Fibroblast of lung (primary cell): ENCODE measurements around the gene EHMT1. TPM values are rescaled to one million over a fixed set of nuclear protein-coding genes. Genes with fewer than 3 reads are reported as not detected.

Source experiments
- DNase-seq, 2 donors: peaks; one replicate each; pipeline versions ENCODE4 v3.0.0 to v3.0.0-alpha.2; 2010; ENCODE audit warnings: low read depth in 2 of 2
- H2AFZ ChIP-seq: 2 replicates; pipeline ENCODE4 v1.5.1; 2012; ENCODE audit warnings: low read length, control low read depth, inconsistent platforms
- H3K27ac ChIP-seq: 2 replicates; pipeline ENCODE4 v1.5.1; 2011; ENCODE audit warnings: low read length, control low read depth; ENCODE audit not compliant: insufficient read depth
- H3K27me3 ChIP-seq: 2 replicates; pipeline ENCODE4 v1.5.1; 2011; ENCODE audit warnings: mild to moderate bottlenecking, low read length; ENCODE audit not compliant: control insufficient read depth, insufficient read depth
- H3K36me3 ChIP-seq: 2 replicates; pipeline ENCODE4 v1.5.1; 2011; ENCODE audit warnings: low read length; ENCODE audit not compliant: control insufficient read depth, insufficient read depth
- H3K4me1 ChIP-seq: 2 replicates; pipeline ENCODE4 v1.5.1; 2011; ENCODE audit warnings: low read length; ENCODE audit not compliant: control insufficient read depth, insufficient read depth; ENCODE audit errors: extremely low read depth
- H3K4me2 ChIP-seq: 2 replicates; pipeline ENCODE4 v1.5.1; 2011; ENCODE audit warnings: low read length, control low read depth; ENCODE audit not compliant: insufficient read depth; ENCODE audit errors: extremely low read depth
- H3K4me3 ChIP-seq, 4 experiments: fragments of 200-600 bp in 1 of 4; sonication (generic) in 1 of 4; replicated peaks in 1 of 4; 2 replicates each; pipeline ENCODE4 v1.5.1; 2011 to 2016; ENCODE audit warnings: low read length in 4 of 4, low read depth in 3 of 4, mild to moderate bottlenecking in 3 of 4, control low read depth in 2 of 4, inconsistent platforms in 1 of 4, mixed read lengths in 1 of 4; ENCODE audit not compliant: insufficient read depth in 1 of 4; ENCODE audit errors: control extremely low read depth in 1 of 4
- H3K79me2 ChIP-seq: 2 replicates; pipeline ENCODE4 v1.5.1; 2012; ENCODE audit warnings: mild to moderate bottlenecking, low read length, inconsistent platforms; ENCODE audit not compliant: control insufficient read depth, insufficient read depth
- H3K9ac ChIP-seq: 2 replicates; pipeline ENCODE4 v1.5.1; 2011; ENCODE audit warnings: mild to moderate bottlenecking, low read length, control low read depth; ENCODE audit not compliant: insufficient read depth
- H3K9me3 ChIP-seq: 2 replicates; pipeline ENCODE4 v1.5.1; 2012; ENCODE audit warnings: low read depth, low read length; ENCODE audit not compliant: control insufficient read depth, insufficient read depth
- H4K20me1 ChIP-seq: 2 replicates; pipeline ENCODE4 v1.5.1; 2011; ENCODE audit warnings: low read length; ENCODE audit not compliant: control insufficient read depth, insufficient read depth; ENCODE audit errors: extremely low read depth
- EZH2 ChIP-seq: IDR thresholded peaks from 2 replicates; pipeline ENCODE4 v1.5.1; 2012; ENCODE audit warnings: low read length, control low read depth, mild to moderate bottlenecking; ENCODE audit errors: missing control alignments
- polyA plus RNA-seq, 2 donors: library from polyadenylated mRNA; depleted of rRNA in 1 of 2; stranded (reverse) in 1 of 2; unstranded in 1 of 2; fragments of >200 nt; gene quantifications; 2 replicates each; pipeline ENCODE4 v1.2.1, GENCODE V29; 2011 to 2012; ENCODE audit warnings: missing spikeins in 1 of 2
- total RNA-seq: library from RNA; depleted of rRNA; stranded (reverse); fragments of >200 nt; gene quantifications from 2 replicates; pipeline ENCODE4 v1.2.1, GENCODE V29; 2014
- TF ChIP-seq, protein P1 (sequence below), 2 donors: IDR thresholded peaks in 1 of 2; conservative IDR thresholded peaks in 1 of 2; 1 replicate in 1 of 2; 2 replicates in 1 of 2; pipeline ENCODE4 v1.5.1; 2011 to 2012; ENCODE audit warnings: low read length in 2 of 2, control low read depth in 1 of 2, inconsistent platforms in 1 of 2, low read depth in 1 of 2, mild to moderate bottlenecking in 1 of 2

EHMT1 gene
- total and polyA plus RNA-seq, 2 donors (not counting 1 experiment from before 2014, with no cell fraction given): 22.4 to 48.6 TPM

DNA sequence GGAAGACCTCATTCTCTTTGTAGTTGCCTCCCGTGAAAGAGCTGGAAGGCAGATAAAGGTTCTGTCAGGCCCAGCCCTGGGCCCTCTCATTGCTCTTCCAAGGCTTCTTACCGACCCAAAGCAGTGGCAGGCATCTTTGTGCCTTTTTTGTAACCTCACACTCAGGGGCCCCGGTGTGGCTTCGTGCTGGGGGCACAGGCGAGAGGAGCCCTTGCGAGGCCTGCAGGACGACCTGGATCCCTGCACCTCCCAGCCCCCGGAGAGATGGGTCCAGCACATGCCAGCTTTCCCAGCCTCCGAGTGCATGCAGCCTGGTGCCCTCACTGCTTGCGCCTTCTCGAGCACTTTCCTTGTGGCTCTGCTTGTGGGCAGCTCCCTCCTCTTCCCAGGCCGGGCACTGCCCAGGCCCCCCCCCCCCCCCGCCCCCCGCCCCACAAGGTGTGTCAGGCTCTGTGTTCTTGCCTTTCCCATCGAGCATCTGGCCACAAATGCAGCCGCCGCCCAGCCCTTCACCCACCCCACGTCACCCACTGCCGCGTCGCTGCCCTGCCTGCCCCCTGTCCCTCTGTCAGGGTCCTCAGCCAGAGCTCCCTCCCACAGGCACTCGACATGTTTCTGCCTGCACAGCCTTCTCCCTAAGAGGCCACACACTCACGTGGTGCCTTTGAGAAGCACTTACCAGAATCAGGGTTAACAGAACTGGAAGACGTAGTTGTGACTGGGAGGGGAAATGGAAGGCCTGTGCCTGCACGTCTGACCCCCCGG is 195.0 kb downstream of the EHMT1 start:
- H3K4me1 ChIP-seq: no peaks in the 10 kb centered on the region
- DNase-seq: no peak
- no peak overlapping the region for H3K27ac ChIP-seq
- H3K79me2 ChIP-seq: no peaks in the 10 kb centered on the region
- TF ChIP-seq EZH2: no peak
- TF ChIP-seq, protein P1, sequence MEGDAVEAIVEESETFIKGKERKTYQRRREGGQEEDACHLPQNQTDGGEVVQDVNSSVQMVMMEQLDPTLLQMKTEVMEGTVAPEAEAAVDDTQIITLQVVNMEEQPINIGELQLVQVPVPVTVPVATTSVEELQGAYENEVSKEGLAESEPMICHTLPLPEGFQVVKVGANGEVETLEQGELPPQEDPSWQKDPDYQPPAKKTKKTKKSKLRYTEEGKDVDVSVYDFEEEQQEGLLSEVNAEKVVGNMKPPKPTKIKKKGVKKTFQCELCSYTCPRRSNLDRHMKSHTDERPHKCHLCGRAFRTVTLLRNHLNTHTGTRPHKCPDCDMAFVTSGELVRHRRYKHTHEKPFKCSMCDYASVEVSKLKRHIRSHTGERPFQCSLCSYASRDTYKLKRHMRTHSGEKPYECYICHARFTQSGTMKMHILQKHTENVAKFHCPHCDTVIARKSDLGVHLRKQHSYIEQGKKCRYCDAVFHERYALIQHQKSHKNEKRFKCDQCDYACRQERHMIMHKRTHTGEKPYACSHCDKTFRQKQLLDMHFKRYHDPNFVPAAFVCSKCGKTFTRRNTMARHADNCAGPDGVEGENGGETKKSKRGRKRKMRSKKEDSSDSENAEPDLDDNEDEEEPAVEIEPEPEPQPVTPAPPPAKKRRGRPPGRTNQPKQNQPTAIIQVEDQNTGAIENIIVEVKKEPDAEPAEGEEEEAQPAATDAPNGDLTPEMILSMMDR (conservative IDR thresholded peaks at IDR 0.05 in 1 of 2, IDR thresholded peaks at IDR 0.05 in 1 of 2; ENCODE audit: low read depth in 1 of 2, low read length in 2 of 2): no peak
- H3K9me3 ChIP-seq: no peaks in the 10 kb centered on the region
- no peak overlapping the region for H3K4me3 ChIP-seq
- no peaks in the 10 kb centered on the region for H4K20me1 ChIP-seq
- H2AFZ ChIP-seq: no peak overlapping the region
- no peak overlapping the region for H3K9ac ChIP-seq
- H3K27me3 ChIP-seq: no peaks in the 10 kb centered on the region
- H3K36me3 ChIP-seq: peaks cover 27% of the 10 kb centered on the region
- H3K4me2 ChIP-seq: no peak overlapping the region

- Histone ChIP-seq H3K9me3 (no peaks in the 10 kb centered on the region), H3K27ac (no peak overlapping the region), H3K4me2 (no peak overlapping the region), H3K9ac (no peak overlapping the region), H3K36me3 (peaks cover 25% of the 10 kb centered on the region), H3K4me3 (no peak overlapping the region), H3K4me1 (no peaks in the 10 kb centered on the region), H2AFZ (no peak overlapping the region), H3K27me3 (no peaks in the 10 kb centered on the region), H3K79me2 (no peaks in the 10 kb centered on the region), H4K20me1 (no peaks in the 10 kb centered on the region)
- no peak for TF ChIP-seq EZH2
- TF ChIP-seq, protein P1 (conservative IDR thresholded peaks at IDR 0.05 in 1 of 2, IDR thresholded peaks at IDR 0.05 in 1 of 2; ENCODE audit: low read depth in 1 of 2, low read length in 2 of 2): no peak
- DNase-seq: no peak
These were observed 195.6 kb downstream of the EHMT1 start for GRCh38 chr9:137814436-137814835.

GRCh38 chr9:137814841-137815240 is 196.0 kb downstream of the EHMT1 start:
- H3K4me1 ChIP-seq: no peaks in the 10 kb centered on the region
- peaks cover 25% of the 10 kb centered on the region for H3K36me3 ChIP-seq
- H3K27me3 ChIP-seq: no peaks in the 10 kb centered on the region
- no peak overlapping the region for H2AFZ ChIP-seq
- H3K9me3 ChIP-seq: no peaks in the 10 kb centered on the region
- no peak overlapping the region for H3K9ac ChIP-seq
- no peak overlapping the region for H3K4me3 ChIP-seq
- H3K79me2 ChIP-seq: no peaks in the 10 kb centered on the region
- no peak for DNase-seq
- H4K20me1 ChIP-seq: no peaks in the 10 kb centered on the region
- TF ChIP-seq, protein P1 (conservative IDR thresholded peaks at IDR 0.05 in 1 of 2, IDR thresholded peaks at IDR 0.05 in 1 of 2; ENCODE audit: low read depth in 1 of 2, low read length in 2 of 2): no peak
- TF ChIP-seq EZH2: no peak
- H3K4me2 ChIP-seq: no peak overlapping the region
- H3K27ac ChIP-seq: no peak overlapping the region
